Activated naive CD8-positive, alpha-beta T cell treated with anti-CD3 and anti-CD28 coated beads, Interleukin-2, amount 10 ng/mL, durations not matched to agents 7 days and 5 days (primary cell): Measurements from ENCODE around the gene SYT9. TPM values are rescaled to one million over a fixed set of nuclear protein-coding genes. Genes with fewer than 3 reads are reported as not detected.
"Not testable (repeated sequence)": the region's sequence is repeated elsewhere in the genome, so short reads cannot be mapped to it uniquely, and the experiment has no call there.

ENCODE experiments used
- ATAC-seq: fragments of 150-1000 bp; cut with Tn5 transposase; one replicate; pipeline ENCODE4 v1.10.0; 2021; ENCODE audit warnings: low read depth, moderate library complexity
- POLR2A ChIA-PET: fragments of 350-600 bp; sonication (Branson Sonifier 250); formaldehyde crosslinking; loops from one replicate; lab custom pipeline; 2021; ENCODE audit warnings: antibody characterized with exemption; lab: Charles Lee
- DNase-seq: peaks from one replicate; pipeline ENCODE4 v3.0.0; 2021
- H3K27ac Mint-ChIP-seq: one replicate; pipeline ENCODE4 v1.8.0; 2022; ENCODE audit warnings: mild to moderate bottlenecking, mixed read lengths
- H3K27me3 Mint-ChIP-seq: one replicate; pipeline ENCODE4 v1.8.0; 2022; ENCODE audit warnings: mild to moderate bottlenecking, moderate library complexity, mixed read lengths
- H3K36me3 Mint-ChIP-seq: one replicate; pipeline ENCODE4 v1.8.0; 2021; ENCODE audit warnings: mild to moderate bottlenecking, mixed read lengths
- H3K4me1 Mint-ChIP-seq: one replicate; pipeline ENCODE4 v1.8.0; 2021; ENCODE audit warnings: mixed read lengths
- H3K4me3 Mint-ChIP-seq: one replicate; pipeline ENCODE4 v1.8.0; 2022; ENCODE audit warnings: mild to moderate bottlenecking, moderate library complexity, mixed read lengths
- H3K9me3 Mint-ChIP-seq: one replicate; pipeline ENCODE4 v1.8.0; 2021; ENCODE audit warnings: mixed read lengths
- total RNA-seq, 2 experiments: library from RNA; stranded (reverse); gene quantifications; one replicate each; pipeline ENCODE4 v1.2.3, GENCODE V29; 2021

Gene SYT9
- total RNA-seq, 2 experiments from 2014 or later, result not detected

DNA sequence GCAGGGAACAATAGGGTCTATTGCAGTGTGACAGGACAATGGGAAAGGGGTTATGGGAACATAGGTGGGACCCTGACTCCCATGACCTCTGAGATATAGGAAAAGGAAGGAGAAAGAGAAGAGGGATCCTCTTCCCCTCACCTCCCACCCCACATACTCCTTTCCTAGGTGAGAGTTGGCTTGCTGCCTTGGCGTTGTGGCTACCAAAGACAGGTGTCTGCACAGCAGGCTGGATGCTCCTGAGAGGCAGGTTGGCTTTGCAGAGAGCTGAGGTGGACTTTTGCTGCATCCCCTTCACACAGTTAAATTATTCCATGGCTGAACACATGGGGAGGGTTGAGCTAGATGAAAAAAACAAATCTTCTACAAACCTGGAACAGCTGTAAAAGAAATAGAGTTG lies 80.7 kb downstream of the SYT9 start:
- no peaks in the 10 kb centered on the region for H3K4me1 Mint-ChIP-seq

DNA sequence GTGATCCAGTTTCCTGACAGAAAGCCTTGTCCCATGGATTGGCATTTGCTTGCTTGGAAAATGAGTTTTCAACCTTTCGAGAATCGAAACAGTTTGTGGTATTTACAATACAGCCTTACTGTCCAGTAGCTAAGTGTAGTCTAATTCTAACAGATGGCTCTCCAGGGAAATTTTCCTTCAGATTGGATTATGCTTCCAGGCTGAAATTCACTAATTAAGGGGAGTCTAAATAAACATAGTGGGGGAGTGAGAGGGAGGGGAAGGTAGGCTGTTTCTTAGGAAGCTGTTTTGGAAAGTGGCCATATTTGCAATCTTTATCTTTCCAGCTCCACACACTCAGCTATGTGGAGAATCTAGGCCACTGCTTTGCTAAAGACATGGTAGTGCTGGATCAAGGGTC lies 81.3 kb downstream of the SYT9 start:
- no peak overlapping the region for H3K4me3 Mint-ChIP-seq
- DNase-seq (no peak), ATAC-seq (no peak)
- H3K36me3 Mint-ChIP-seq, result no peaks in the 10 kb centered on the region
- H3K9me3 Mint-ChIP-seq, result no peaks in the 10 kb centered on the region
- no peak overlapping the region for H3K27ac Mint-ChIP-seq
- H3K4me1 Mint-ChIP-seq, result no peaks in the 10 kb centered on the region
- POLR2A ChIA-PET, result no interaction called here
- no peaks in the 10 kb centered on the region for H3K27me3 Mint-ChIP-seq

More for the DNA sequence above, 80.7 kb downstream of the SYT9 start:
- Mint-ChIP-seq H3K4me3 (no peak overlapping the region), H3K9me3 (no peaks in the 10 kb centered on the region), H3K27me3 (no peaks in the 10 kb centered on the region), H3K36me3 (no peaks in the 10 kb centered on the region), H3K27ac (no peak overlapping the region)
- no peak for DNase-seq
- no peak for ATAC-seq
- POLR2A ChIA-PET, result no interaction called here

DNA sequence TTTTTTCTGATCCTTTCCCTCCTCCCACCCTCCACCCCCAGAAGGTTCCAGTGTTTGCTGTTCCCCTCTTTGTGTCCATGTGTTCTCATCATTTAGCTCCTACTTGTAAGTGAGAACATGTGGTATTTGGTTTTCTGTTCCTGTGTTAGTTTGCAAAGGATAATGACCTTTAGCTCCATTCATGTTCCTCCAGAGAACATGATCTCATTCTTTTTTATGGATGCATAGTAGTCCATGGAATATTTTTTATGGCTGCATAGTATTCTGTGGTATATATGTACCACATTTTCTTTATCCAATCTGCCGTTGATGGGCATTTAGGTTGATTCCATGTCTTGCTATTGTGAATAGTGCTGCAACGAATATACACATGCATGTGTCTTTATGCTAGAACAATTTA lies 83.7 kb downstream of the SYT9 start:
- H3K4me1 Mint-ChIP-seq, H3K27ac Mint-ChIP-seq, POLR2A ChIA-PET, H3K9me3 Mint-ChIP-seq, H3K27me3 Mint-ChIP-seq, DNase-seq, H3K4me3 Mint-ChIP-seq, H3K36me3 Mint-ChIP-seq, ATAC-seq: not testable (repeated sequence)

DNA sequence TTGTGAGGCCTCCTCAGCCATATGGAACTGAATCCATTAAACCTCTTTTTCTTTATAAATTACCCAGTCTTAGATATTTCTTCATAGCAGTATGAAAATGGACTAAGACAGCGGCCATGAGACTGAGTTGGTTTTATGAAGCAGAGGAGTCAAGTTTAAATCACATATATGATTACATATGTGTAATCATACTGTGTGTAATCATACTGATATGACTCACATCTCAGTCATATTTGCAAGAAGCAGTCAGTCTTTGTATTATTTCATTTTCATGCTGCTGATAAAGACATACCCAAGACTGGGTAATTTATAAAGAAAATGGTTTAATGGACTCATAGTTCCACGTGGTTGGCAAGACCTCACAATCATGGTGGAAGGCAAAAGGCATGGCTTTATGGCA lies 89.8 kb downstream of the SYT9 start:
- POLR2A ChIA-PET, result no interaction called here
- DNase-seq, result no peak

DNA sequence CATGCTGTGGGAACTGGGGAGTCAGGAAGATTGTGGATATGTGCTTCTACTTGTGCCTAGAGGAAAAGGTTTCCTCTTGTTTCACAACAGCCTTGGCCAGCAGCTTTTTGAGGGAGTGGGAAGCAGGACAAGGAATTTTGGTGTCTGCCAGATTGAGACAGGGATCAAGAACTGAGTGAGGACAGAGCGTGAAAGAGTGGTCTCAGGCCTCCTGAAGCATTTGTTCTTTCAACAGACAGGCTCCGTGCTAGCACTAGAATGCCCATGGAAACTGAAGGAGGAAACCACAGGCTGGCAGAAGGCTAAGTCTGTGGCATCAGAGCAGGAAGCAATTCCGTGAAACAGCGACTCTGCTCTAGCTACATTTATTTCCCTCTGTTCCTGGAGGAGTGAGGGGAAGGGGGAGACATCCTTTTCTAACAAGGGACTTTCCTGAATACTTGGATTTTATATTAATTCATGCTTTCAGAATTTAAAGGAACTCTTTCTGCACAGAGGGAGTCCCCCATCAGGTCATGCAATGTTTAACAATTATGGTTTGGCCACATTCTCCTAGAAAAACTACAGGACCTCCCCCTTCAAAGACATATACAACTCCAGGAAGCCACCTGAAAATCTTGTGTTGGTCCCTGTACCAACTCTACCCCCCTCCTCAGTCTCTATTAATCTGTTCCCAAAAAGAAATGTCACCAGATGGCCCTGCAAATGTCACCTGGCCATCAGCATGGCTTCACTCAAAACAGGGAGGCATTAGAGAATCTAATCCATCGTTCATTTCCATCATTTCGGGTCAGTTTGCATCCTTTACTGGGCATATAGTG lies 96.1 kb downstream of the SYT9 start:
- H3K9me3 Mint-ChIP-seq, result no peaks in the 10 kb centered on the region
- POLR2A ChIA-PET, result no interaction called here
- H3K4me3 Mint-ChIP-seq, result no peak overlapping the region
- H3K27me3 Mint-ChIP-seq, result peaks cover 15% of the 10 kb centered on the region
- no peak overlapping the region for H3K27ac Mint-ChIP-seq
- DNase-seq (no peak), ATAC-seq (no peak)
- H3K36me3 Mint-ChIP-seq, result no peaks in the 10 kb centered on the region
- no peaks in the 10 kb centered on the region for H3K4me1 Mint-ChIP-seq

More for the DNA sequence above, 89.8 kb downstream of the SYT9 start:
- H3K27ac Mint-ChIP-seq, result no peak overlapping the region
- H3K9me3 Mint-ChIP-seq, result no peaks in the 10 kb centered on the region
- H3K4me1 Mint-ChIP-seq, result no peaks in the 10 kb centered on the region
- peaks cover 9% of the 10 kb centered on the region for H3K27me3 Mint-ChIP-seq
- ATAC-seq, result no peak
- H3K4me3 Mint-ChIP-seq, result no peak overlapping the region
- H3K36me3 Mint-ChIP-seq, result no peaks in the 10 kb centered on the region

DNA sequence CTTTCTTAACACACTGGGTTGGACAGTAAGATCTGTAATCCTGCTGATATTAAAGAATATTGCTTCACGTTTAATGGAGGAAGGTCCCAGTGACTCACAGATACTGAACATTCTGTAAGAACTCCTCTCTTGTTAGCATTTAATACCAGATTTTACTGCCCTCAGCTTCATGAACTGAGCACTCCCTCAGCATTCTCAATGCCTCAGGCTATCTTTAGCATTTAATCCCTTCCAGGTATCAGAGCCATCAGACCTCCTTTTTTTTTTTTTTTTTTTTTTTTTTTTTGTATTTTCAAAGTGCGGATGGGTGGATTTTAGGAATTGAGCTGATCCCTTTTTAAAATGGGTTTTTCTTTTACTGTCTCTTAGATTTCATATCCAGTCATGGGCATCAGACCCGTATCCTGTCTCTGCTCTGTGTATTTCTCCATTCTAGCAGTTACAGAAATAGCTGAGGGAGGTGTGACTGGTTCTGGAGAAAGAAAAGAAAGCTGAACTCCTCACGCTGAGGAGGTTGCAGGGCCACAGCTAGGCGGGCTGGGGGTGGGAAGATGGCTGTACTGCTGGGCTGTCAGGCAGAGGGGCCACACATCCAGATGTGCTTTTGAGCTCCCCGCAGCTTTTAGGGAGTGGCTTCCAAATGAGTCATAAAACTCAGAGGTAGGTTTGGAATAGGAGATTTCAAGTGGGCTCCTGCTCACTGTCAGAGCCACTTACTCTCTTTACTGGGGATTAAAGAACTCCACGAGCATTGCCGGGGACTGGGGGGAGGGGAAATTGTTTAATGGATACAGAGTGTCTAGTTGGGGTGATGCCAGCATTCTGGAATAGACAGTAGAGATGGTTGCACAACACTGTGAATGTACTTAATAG lies 97.0 kb downstream of the SYT9 start:
- ATAC-seq, result no peak
- POLR2A ChIA-PET, result no interaction called here
- Mint-ChIP-seq H3K27ac (no peak overlapping the region), H3K4me3 (no peak overlapping the region), H3K4me1 (no peaks in the 10 kb centered on the region), H3K27me3 (peaks cover 15% of the 10 kb centered on the region), H3K9me3 (no peaks in the 10 kb centered on the region), H3K36me3 (no peaks in the 10 kb centered on the region)
- no peak for DNase-seq

DNA sequence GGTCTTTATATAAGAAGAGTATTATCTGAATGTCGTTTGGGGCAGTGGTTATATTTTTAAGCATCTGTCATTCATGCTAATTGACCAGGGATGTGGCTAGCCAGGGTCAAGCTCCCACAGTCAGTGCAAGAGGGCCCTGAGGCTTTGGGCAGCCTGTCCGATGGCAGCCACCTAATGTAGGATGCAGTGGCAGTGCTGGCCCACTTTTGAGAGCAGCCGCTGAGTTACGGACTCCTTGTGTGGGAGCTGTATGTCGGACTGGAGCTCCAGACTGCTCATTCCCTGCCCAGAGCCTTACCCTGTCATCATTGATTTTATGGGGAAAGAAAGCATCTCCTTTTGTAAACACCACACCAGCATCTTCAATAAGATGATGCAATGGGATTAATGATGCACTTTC lies 99.5 kb downstream of the SYT9 start:
- POLR2A ChIA-PET, result no interaction called here
- Mint-ChIP-seq H3K4me3 (no peak overlapping the region), H3K27me3 (peaks cover 8% of the 10 kb centered on the region)

DNA sequence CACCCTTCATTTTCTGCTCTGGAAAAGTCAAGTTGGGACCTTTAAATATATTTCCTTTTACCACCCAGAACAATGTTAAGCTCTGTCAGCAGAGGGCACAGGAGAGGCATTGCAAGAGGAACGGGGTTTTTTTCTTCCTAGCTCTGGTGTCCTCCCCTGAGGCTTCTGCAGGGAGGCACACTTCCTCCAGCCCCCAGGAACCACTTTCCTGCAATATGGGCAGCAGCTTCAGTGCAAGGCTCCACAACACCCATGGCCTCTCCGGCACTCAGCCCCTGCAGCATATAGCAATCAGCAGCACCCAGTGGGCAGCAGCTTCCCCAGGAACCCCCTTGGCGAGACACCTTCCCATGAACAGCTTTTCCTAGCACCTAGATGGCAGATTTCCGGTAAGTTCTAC lies 101.4 kb downstream of the SYT9 start:
- Mint-ChIP-seq H3K27me3 (peaks cover 10% of the 10 kb centered on the region), H3K36me3 (no peaks in the 10 kb centered on the region), H3K27ac (no peak overlapping the region), H3K4me1 (peaks cover 2% of the 10 kb centered on the region), H3K9me3 (no peaks in the 10 kb centered on the region), H3K4me3 (no peak overlapping the region)
- DNase-seq (no peak), ATAC-seq (peak; percentile 36)
- POLR2A ChIA-PET, result no interaction called here

More for the DNA sequence above, 99.5 kb downstream of the SYT9 start:
- peaks cover 2% of the 10 kb centered on the region for H3K4me1 Mint-ChIP-seq
- no peak for DNase-seq
- H3K9me3 Mint-ChIP-seq, result no peaks in the 10 kb centered on the region
- no peak overlapping the region for H3K27ac Mint-ChIP-seq
- no peak for ATAC-seq
- H3K36me3 Mint-ChIP-seq, result no peaks in the 10 kb centered on the region

DNA sequence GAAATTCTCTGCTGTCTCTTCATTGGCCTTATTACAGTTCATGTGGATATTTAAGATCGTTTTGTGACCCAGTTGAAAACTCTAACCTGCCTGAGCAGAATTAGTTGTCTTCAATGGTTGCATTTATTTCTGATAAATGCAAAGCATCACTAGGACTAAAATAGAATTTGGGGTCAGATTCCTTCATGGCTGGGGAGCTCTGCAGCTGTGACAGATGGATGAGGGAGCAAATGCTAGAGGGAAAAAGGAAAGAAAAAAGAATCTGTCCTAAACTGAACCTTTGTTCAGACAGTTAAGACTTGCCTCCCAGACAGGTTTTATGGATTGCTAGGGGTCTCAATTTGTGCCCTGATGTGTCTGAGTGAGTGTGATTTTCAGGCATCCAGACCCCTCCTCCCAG lies 113.0 kb downstream of the SYT9 start:
- Mint-ChIP-seq H3K27ac (no peak overlapping the region), H3K4me3 (no peak overlapping the region), H3K9me3 (no peaks in the 10 kb centered on the region), H3K27me3 (peaks cover 6% of the 10 kb centered on the region), H3K36me3 (no peaks in the 10 kb centered on the region), H3K4me1 (no peaks in the 10 kb centered on the region)
- ATAC-seq, result no peak
- POLR2A ChIA-PET, result no interaction called here
- no peak for DNase-seq

DNA sequence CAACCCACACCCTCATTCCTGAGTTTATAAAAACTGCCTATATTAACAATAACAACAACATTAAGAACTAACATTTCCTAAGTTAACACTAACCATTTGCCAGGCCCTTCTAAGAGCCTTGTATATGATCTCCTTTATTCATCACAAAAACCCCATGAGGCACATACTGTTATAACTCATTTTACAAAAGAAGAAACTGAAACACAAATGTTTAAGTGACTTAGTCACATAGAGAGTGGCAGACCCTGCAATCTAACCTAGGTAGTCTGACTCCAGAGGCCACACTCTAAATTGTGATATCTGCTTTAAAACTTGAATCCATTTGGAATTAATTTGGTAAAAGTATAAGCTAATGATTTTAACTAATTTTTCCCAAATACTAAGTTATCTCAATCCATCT lies 116.1 kb downstream of the SYT9 start:
- no peaks in the 10 kb centered on the region for H3K4me1 Mint-ChIP-seq
- POLR2A ChIA-PET, result no interaction called here
- H3K9me3 Mint-ChIP-seq, result peaks cover 2% of the 10 kb centered on the region
- H3K27ac Mint-ChIP-seq, result no peak overlapping the region
- no peak overlapping the region for H3K4me3 Mint-ChIP-seq
- DNase-seq (no peak), ATAC-seq (no peak)
- H3K27me3 Mint-ChIP-seq, result peaks cover 8% of the 10 kb centered on the region
- H3K36me3 Mint-ChIP-seq, result no peaks in the 10 kb centered on the region

DNA sequence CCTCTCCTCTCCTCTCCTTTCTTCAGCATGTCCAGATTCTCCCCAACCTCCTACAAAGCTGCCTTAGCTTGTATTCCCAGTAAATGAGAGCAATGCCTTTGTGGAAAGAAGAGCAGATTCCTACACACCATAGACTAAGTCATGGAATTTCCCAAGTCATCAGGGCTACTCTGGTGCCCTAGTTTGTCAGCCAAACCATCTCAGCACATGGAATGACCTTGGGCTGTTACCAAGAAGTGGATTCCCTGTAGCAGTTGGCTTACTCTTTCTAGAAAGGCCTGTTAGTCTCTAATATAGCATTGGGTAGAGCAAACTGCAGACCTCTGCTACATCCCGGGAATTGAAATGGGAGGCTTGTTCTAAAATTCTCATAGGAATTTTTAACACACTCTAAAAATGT lies 124.7 kb downstream of the SYT9 start:
- H3K27me3 Mint-ChIP-seq, result peaks cover 13% of the 10 kb centered on the region
- no peak for ATAC-seq
- POLR2A ChIA-PET, result no interaction called here
- no peak for DNase-seq
- H3K36me3 Mint-ChIP-seq, result no peaks in the 10 kb centered on the region
- peaks cover 2% of the 10 kb centered on the region for H3K9me3 Mint-ChIP-seq
- H3K4me3 Mint-ChIP-seq, result no peak overlapping the region
- H3K4me1 Mint-ChIP-seq, result no peaks in the 10 kb centered on the region
- H3K27ac Mint-ChIP-seq, result no peak overlapping the region

DNA sequence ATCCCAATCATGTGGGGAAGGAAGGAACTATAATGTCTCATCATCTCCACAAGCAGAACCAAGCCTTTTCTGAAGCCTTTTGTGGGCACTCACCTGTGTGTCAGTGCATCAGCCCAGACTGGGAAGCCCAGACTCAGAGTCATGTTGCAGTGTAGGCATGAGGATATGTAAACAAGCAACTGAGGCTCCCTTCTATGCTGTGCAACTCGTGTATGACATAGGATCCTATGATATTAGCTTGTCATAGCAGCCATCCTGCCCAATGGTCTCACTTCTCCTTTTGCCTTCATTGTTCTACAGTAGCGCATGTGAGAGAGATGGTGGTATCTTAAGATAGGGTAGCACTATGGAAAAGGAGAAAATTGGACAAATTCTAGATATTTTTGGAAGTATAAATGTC lies 130.2 kb downstream of the SYT9 start:
- POLR2A ChIA-PET, result no interaction called here
- Mint-ChIP-seq H3K36me3 (no peaks in the 10 kb centered on the region), H3K27me3 (peaks cover 10% of the 10 kb centered on the region), H3K4me1 (no peaks in the 10 kb centered on the region), H3K4me3 (no peak overlapping the region), H3K27ac (no peak overlapping the region), H3K9me3 (no peaks in the 10 kb centered on the region)
- ATAC-seq (no peak), DNase-seq (no peak)

DNA sequence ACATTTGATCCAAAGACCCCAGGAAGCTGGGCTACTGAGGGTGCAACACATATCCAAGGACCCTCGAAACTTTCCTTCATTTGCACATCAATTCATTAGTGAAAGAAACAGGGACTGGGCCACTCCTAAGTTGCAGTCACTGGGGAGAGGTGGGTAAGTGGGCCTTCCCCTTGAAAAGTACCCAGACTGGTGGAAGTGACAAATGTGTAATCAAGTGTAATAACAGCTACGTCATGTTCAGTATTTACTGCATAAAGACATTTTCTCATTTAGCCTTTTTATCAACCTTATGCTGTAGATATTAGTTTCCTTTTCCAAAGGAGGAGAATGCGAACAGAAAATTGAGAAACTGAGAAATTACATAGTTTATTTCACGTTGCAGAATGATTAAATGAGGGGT lies 131.7 kb downstream of the SYT9 start:
- Mint-ChIP-seq H3K36me3 (no peaks in the 10 kb centered on the region), H3K4me3 (no peak overlapping the region), H3K27me3 (peaks cover 4% of the 10 kb centered on the region), H3K27ac (no peak overlapping the region), H3K4me1 (no peaks in the 10 kb centered on the region), H3K9me3 (no peaks in the 10 kb centered on the region)
- ATAC-seq (no peak), DNase-seq (no peak)
- POLR2A ChIA-PET, result no interaction called here

DNA sequence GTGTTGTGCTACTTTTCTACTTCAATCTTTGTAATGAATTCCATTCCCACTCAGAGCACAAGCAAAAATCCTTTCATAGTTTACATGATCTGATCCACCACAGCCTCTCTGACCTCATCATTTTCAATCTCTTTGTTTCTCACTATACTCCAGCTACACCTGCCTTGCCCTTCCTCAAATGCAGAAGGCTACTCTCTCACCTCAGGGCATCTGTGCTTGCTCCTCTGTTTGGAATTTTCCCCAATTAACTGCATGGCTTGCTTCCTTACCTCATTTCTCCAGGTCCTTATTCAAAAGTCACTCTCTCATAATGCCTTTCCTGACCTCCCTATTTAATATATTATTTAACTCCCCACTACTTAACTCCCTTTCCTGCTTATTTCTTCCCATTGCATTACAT lies 133.0 kb downstream of the SYT9 start:
- Mint-ChIP-seq H3K27me3 (peaks cover 7% of the 10 kb centered on the region), H3K27ac (no peak overlapping the region), H3K9me3 (no peaks in the 10 kb centered on the region), H3K4me3 (no peak overlapping the region), H3K4me1 (no peaks in the 10 kb centered on the region), H3K36me3 (no peaks in the 10 kb centered on the region)
- ATAC-seq (no peak), DNase-seq (no peak)
- POLR2A ChIA-PET, result no interaction called here
